HG02798 (cell line): ENCODE data around the gene FBXO2.
"Not testable (repeated sequence)": the region's sequence is repeated elsewhere in the genome, so short reads cannot be mapped to it uniquely, and the experiment has no call there.

Experiments used
- ATAC-seq: cut with Tn5 transposase; IDR thresholded peaks from one replicate; pipeline ENCODE4 v1.9.1; 2021; ENCODE audit warnings: mild to moderate bottlenecking; ENCODE audit not compliant: unreplicated experiment, poor library complexity

FBXO2 gene

GRCh38 chr1:11639372-11639771 is 14.9 kb downstream of the FBXO2 start:
- ATAC-seq = no peak

- ATAC-seq = no peak
Observed at GRCh38 chr1:11638121-11638520, 16.1 kb downstream of the FBXO2 start.

DNA sequence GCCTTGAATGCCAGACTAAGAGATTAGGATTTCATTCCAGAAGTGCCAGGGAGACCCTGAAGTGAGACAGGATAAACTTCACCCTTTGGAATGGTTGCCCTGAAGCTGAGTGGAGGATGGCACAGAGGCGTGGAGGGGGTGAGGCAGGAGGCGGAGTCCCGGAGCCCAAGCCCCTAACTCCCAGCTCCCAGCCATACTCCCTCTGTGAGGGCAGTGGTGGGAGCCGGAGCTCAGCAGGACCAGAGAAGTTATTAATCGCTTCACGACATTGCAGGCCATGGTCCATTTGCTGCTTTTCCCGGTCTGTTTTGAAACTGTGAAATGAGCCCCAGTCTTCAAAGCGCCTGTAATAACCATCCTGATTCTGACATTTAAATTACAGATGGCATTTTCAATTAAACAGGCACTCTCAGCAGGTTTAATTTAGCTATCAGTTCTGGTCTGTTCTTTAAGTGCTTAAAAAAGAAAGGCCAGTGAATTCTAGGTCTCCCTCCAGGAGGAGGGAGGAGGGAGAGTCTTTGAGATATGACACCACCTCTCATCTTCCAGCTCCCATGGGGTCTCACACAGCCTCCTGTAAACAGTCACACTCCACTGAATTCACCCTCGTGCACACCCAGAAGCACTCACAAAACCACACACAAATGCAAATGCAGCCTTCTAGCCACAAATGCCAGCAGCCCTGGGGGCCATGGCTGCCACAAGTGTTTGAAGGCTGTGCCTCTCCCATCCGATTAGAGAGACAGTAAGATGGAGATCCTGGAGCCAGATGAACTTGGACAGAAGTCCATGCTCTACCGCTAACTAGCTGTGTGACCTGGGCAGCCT is 19.6 kb downstream of the FBXO2 start:
- ATAC-seq = no peak

- no peak for ATAC-seq
Observed at GRCh38 chr1:11629184-11630016, 24.8 kb downstream of the FBXO2 start.

DNA sequence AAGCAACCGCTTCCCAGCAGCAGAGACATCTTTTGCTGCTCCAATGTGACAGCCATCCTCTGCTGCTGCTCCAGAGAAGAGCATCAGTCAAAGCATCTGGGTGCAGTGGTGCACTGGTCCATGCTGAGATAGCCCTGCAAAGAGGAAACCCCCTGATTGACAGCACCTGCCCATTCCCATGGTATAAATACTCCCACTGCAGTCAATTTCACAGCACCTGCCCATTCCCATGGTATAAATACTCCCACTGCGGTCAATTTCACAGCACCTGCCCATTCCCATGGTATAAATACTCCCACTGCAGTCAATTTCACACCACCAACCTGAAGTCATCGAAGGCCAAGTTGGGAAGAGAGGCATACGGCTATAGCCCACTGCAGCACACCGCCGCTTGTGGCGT is 25.5 kb downstream of the FBXO2 start:
- ATAC-seq = no peak

- ATAC-seq = no peak
Observed at GRCh38 chr1:11626551-11626950, 27.7 kb downstream of the FBXO2 start.

DNA sequence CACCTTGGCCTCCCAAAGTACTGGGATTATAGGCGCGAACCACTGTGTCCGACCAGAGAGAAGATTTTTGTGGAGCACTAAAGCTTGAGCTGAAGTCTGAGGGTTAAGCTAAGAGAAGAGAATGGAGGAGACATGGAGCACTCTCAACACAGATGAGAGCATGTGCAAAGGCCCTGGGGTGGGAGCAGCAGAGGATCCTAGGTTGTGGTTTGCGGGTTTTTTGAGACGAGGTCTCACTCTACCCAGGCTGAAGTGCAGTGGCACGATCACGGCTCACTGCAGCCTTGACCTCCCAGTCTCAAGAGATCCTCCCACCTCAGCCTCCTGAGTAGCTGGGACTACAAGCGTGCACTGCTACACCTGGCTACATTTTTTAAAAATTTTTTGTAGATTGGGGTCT is 30.5 kb downstream of the FBXO2 start:
- no peak for ATAC-seq

DNA sequence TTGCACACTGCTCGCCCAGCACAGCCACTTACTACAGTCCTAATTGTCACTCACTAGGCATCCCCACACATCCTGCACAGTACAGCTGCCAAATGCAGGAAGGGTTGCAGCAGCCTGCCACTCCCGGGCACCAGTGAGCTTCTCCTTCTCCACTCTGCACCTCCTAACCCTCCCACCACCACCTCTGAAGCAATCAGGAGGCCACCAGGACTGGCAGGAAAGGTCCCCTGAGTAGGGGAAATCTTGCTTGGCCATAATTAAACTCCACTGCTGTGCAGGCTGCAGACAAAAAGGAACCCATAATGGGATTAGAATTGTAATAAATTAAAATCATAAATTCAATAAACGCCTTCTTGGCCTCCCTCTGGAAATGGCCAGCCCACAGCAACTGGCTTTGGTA is 31.8 kb downstream of the FBXO2 start:
- ATAC-seq = no peak

DNA sequence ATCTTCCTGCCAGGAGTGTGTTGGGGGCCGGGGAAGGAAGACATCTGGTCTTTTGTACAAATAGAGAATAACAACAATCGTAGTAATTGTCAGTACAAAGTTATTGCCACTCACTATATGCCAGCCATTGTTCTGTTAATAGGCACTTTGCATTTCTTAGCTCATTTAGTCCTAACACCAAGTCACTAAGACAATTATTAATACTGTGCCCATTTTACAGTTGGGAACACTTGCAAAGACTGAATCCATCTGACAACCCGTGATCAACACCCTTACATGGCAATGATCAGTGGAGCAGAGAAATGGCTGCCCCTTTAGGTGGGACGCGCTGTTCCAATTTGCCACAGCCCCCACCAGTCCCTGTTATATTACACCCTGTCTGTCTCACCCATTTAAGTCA is 33.3 kb downstream of the FBXO2 start:
- ATAC-seq = no peak

DNA sequence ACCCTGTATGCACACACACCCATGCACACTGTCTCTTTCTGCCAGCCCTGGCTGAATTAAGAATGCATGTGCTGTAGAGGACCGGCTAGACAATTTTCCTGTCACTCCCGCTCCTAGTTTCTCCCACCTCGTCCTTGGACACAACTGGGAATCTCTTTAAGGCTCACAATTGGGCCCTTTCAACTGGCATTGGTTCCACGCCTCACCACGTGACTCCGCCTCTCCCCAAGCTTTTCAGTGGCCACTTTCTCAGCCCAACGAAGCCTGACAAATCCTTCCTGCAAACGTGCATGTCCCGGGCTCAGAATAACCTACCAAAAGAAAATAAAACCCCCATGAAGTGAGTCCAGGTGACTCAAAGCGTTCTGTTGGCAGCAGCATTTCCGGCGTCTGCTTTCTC is 33.8 kb downstream of the FBXO2 start:
- no peak for ATAC-seq

GRCh38 chr1:11617741-11618140 is 36.5 kb downstream of the FBXO2 start:
- ATAC-seq = no peak

DNA sequence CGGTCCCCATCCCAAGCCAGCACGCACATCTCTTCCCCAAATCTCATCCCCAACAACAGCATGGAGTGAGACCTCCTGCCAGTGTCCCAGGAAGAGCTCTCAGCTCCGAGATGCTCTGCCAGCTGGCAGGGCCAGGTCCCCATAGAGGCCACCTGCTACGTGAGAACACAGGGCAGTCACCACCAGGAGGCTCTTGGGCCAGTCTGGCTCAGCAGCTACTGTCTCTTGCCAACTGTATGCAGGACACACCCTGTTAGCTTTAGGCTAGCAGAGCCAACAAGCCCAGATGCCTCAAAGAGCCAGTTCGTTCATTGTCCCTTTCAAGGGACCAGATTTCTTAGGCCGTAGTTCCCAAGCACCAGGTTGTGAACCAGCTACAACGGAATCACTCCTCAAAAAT is 36.9 kb downstream of the FBXO2 start:
- no peak for ATAC-seq

DNA sequence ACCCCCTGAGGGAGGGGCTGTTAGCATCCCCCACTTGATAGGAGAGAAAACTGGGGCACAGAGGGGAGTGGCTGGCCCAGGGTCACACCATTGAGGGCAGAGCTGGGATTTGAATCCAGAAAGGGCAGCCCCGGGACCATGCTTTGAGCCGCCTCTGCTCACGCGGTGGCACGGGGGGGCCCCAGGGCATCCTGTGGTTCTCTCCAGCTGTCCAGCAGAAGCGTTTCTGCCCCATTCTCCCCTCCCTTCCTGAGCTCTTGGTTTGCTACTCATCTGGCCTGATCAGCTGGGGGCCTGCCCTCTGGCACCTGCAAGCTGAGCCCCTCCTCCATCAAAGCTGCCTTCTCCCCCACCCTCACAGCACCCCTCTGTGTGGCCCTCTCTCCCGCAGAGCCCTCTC is 37.5 kb downstream of the FBXO2 start:
- no peak for ATAC-seq

- ATAC-seq = no peak
Observed at GRCh38 chr1:11615090-11615489, 39.1 kb downstream of the FBXO2 start.

DNA sequence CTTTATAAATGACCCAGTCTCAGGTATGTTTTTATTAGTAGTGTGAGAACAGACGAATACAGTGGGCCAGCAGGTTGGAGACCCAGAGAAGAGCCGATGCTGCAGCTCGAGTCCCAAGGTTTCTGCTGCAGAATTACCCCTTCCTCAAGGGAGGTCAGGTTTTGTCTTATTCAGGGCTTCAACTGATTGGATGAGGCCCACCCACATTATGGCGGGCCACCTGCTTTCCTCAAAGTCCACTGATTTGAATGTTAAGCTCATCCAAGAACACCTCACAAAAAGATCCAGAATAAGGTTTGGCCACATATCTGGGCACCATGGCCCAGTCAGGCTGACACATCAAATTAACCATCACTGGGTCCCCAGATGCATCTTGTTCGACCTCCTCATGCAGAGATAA is 40.9 kb downstream of the FBXO2 start:
- ATAC-seq = no peak

GRCh38 chr1:11611638-11612327 is 42.4 kb downstream of the FBXO2 start:
- no peak for ATAC-seq

DNA sequence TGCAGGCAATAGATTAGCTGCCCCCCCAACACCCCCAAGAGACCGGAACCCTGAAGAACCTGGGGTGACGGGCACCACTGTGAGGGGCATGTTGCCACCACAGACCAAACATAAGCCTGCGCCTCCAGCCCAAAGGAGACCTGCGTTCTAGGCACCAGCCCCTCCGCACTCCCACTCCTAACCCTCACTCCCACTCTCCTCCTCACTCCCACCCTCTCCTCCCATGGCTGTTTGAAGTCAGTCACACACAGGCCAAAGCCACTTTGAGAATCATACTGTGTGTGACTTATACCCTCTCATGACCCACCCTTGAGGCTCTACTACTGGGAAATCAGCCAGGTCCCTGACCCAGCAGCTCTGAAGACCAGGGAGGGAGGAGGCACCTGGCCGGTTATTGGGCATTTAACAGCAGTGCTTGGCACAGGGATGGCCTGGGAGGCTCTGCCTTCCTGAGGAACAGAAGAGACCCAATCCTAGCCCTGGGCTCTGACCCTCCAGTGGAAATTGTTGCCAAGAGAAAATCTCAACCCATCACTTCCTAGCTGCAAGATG is 43.5 kb downstream of the FBXO2 start:
- ATAC-seq = no peak

- ATAC-seq = not testable (repeated sequence)
Observed at GRCh38 chr1:11609378-11609777, 44.9 kb downstream of the FBXO2 start.

- ATAC-seq = not testable (repeated sequence)
Observed at GRCh38 chr1:11608596-11609130, 45.6 kb downstream of the FBXO2 start.

DNA sequence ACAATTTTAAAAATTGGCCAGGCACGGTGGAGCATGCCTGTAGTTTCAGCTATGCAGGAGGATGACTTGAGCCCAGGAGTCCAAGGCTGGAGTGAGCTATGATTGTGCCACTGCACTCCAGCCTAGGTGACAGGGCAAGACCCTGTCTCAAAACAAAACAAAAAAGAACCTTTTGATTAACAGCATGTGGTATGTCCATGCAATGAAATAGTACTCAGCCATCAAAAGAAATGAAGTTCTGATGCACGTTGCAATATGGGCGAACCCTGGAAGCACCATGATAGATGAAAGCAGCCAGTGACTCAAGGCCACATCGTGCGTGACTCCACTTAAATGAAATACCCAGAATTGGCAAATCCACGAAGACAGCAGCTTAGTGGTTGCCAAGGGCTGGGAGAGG is 47.5 kb downstream of the FBXO2 start:
- ATAC-seq = no peak
